ENCODE results near the gene NRXN3.

The NRXN3 gene

DNA sequence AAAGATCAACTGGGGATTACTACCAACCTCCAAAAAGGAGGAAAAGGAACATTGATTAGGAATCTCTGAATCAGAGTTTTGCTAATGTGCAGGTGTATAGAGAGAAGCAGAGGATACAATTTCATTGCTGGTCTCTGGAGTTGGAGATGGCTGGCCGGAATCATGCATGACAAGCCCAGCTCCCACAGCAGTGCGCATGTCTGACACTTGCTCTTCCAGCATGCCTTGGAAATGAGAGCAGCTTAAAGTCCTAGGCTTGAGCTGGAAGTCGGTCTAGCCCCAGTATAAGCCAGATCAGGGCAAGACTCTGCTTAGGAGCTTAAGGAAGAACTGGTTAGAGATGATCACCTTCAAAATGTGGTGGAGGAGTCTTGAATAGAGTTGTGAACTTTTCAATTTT, 1298.3 kb downstream of the NRXN3 start:
- TF ChIP-seq, protein P1, sequence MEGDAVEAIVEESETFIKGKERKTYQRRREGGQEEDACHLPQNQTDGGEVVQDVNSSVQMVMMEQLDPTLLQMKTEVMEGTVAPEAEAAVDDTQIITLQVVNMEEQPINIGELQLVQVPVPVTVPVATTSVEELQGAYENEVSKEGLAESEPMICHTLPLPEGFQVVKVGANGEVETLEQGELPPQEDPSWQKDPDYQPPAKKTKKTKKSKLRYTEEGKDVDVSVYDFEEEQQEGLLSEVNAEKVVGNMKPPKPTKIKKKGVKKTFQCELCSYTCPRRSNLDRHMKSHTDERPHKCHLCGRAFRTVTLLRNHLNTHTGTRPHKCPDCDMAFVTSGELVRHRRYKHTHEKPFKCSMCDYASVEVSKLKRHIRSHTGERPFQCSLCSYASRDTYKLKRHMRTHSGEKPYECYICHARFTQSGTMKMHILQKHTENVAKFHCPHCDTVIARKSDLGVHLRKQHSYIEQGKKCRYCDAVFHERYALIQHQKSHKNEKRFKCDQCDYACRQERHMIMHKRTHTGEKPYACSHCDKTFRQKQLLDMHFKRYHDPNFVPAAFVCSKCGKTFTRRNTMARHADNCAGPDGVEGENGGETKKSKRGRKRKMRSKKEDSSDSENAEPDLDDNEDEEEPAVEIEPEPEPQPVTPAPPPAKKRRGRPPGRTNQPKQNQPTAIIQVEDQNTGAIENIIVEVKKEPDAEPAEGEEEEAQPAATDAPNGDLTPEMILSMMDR (IDR thresholded peaks at IDR 0.05; ENCODE audit: low read depth, low read length): no peak
- no peak overlapping the region for H3K4me3 ChIP-seq (ENCODE audit: low read depth, low read length)

DNA sequence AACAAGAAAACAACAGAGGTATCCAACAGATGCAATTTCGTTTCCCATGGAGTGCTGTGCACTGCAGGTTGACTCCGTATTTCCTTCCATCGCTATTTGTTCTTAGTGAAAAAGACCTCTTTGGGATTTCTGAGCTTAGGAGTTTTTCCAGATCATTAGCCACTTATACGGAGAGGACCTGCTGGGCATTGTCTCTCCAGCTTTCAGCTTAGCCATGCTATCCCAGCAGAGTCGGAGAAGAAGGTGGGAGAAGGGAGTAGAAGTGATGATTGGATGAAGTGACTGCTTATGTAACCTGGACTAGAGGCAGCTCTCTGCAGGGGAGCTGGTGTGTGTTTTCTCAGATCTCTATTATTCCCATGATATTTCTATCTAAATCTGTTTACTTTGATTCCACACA, 1303.5 kb downstream of the NRXN3 start:
- TF ChIP-seq, protein P1 (IDR thresholded peaks at IDR 0.05; ENCODE audit: low read depth, low read length): no peak

DNA sequence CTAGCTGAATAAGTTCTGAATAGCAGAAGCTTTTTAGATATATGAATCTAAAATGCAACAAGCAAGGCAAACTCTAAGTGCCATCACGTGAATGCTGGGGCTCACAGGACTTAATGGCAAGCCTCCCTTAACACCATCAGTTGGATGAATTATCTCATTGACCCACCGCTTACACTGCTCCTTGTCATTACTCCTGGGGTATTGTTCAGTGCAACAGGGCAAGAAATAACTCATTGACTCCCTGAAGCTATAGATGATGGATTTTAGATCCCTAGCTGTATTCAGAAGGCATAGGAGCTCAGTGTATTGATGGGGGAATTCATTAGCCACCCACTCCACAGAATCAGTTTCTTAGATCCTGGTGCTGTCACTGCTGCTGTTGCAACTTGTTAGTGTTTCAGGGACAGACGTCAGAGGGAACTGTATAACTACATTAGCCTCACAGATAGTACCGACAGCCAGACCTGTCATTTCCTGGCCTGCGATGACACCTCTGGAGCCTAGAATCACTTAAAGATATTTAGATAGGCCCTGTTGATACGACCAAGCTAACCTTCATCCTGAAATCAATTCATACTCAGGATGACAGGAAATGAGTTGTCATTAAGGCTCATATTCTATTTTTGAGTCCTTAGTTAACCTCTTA, 1305.8 kb downstream of the NRXN3 start:
- TF ChIP-seq, protein P1 (IDR thresholded peaks at IDR 0.05; ENCODE audit: low read depth, low read length): no peak
- no peak overlapping the region for H3K4me3 ChIP-seq (ENCODE audit: low read depth, low read length)

More for the DNA sequence above, 1303.5 kb downstream of the NRXN3 start:
- H3K4me3 ChIP-seq (ENCODE audit: low read depth, low read length): no peak overlapping the region

DNA sequence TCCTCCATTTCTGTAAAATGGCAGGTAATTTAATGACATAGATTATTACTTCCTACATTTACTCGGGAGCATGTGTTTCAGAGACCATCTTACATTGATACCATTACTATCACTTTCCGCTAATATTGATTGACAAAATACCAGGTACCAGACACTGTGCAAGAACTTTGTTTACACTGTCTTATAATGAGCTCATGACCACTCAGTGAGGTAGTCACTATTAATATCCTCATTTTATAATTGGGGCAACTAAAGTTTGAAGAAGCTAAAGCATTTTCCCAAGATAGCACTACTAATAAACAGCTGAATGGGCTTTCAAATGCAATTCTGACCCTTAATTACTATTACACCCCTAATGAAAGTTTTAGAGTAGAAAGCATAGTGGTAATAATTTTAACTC, 1306.4 kb downstream of the NRXN3 start:
- TF ChIP-seq, protein P1 (IDR thresholded peaks at IDR 0.05; ENCODE audit: low read depth, low read length): no peak
- no peak overlapping the region for H3K4me3 ChIP-seq (ENCODE audit: low read depth, low read length)

DNA sequence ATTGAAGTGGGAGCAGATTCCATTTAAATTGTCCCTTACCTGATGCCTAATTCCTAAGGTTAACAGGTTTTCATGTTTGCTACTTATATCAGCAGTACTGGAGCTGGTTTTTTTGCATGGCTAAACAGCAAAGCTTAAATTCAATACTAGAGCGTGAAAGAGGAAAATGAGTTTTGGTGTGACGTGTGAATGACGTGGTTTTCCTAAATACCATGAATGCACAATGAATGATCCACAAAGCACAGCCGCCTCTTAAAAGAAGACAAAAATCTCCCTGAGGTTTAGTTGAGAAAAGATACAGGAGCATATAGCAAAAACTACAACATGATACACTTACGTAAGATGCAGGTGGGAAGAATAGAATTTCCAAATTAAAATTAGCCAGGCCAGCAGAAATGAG, 1310.0 kb downstream of the NRXN3 start:
- TF ChIP-seq, protein P1 (IDR thresholded peaks at IDR 0.05; ENCODE audit: low read depth, low read length): no peak
- no peak overlapping the region for H3K4me3 ChIP-seq (ENCODE audit: low read depth, low read length)

DNA sequence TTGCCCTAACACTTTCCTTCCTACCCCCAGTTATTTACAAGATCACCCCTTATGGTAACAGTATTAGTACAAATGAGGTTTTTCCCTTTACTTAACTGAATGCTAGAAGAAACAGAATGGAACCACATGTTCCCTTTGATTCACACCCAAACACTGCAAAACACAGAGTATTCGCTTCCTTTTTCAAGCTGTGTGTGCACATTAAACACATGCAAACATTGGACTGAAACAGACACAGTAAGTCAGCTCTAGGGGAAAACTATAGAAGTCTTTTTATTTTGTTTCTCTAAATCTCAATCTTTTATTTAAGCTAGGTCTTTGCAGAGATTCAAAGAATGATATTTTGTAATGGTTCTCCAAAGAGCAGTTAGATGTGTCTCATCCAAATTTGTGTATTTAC, 1312.7 kb downstream of the NRXN3 start:
- H3K4me3 ChIP-seq (ENCODE audit: low read depth, low read length): no peak overlapping the region
- TF ChIP-seq, protein P1 (IDR thresholded peaks at IDR 0.05; ENCODE audit: low read depth, low read length): no peak

DNA sequence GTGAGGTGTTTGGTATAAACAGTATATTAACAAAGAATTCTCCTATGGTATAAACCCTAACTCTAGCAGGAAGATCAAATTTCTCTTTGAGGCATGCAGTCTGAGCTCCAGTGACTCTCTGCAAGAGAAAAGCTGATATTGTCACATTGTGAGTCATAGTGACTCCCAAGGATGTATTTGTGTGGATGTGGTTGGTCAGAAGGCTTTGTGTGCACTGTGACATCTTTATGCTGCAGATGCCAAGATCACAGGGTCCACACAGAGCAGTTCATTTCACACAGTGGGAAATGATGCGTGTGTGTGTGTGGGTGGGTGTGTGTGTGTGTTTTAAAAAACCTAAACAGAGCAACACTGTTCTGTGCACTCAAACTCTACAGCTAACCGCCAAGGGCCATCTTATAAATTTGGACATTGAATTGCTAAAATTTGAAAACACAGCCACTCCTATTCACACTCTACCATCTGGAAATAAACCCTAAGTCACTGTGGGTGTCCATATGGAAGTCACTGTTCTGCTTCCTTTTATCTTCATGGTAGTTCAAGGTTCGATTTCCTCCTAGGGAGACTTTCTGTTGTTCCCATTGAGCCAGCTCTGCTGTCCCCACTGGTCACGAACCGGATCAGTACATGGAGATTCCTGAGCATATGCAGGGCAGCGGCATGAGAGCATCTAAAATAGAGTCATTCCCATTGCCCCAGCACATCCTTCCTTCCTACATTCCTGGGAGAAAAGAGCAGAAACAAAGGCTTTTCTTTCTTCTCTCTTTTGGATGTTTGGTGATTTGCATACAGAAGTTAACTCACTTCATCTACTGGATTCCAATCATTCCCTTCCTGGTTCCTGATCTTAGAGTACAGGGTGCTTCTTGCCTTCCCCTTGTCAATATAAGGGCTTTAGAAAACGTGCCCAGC, 1313.6 kb downstream of the NRXN3 start:
- H3K4me3 ChIP-seq (ENCODE audit: low read depth, low read length): no peak overlapping the region
- TF ChIP-seq, protein P1 (IDR thresholded peaks at IDR 0.05; ENCODE audit: low read depth, low read length): no peak

Data from WI38 (cell line).